WI38 (cell line): Measurements from ENCODE around the gene FAM83C.

ENCODE experiments used
- H3K4me3 ChIP-seq: 2 replicates; pipeline ENCODE4 v1.5.1; 2011; ENCODE audit warnings: low read depth, mild to moderate bottlenecking, control low read depth, low read length
- CTCF ChIP-seq: IDR thresholded peaks from 2 replicates; pipeline ENCODE4 v1.5.1; 2012; ENCODE audit warnings: low read depth, mild to moderate bottlenecking, control low read depth, low read length

Gene FAM83C

DNA sequence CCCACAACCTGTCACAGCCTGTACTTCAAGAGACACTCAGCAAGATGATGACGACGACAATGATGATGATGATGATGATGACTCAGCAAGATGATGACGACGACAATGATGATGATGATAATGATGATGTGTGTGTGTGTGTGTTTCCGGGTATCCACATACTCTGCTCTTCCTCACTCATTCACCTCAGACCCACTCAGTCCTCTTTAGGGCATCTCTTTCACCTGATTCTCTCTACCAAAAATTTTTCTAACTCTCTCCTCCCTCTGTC lies 6.5 kb downstream of the FAM83C start:
- no peak for TF ChIP-seq CTCF
- no peak overlapping the region for H3K4me3 ChIP-seq

- peak overlapping the region; percentile 94 for H3K4me3 ChIP-seq
- TF ChIP-seq CTCF = no peak
Measured at GRCh38 chr20:35284992-35285805, 7.0 kb downstream of the FAM83C start.

DNA sequence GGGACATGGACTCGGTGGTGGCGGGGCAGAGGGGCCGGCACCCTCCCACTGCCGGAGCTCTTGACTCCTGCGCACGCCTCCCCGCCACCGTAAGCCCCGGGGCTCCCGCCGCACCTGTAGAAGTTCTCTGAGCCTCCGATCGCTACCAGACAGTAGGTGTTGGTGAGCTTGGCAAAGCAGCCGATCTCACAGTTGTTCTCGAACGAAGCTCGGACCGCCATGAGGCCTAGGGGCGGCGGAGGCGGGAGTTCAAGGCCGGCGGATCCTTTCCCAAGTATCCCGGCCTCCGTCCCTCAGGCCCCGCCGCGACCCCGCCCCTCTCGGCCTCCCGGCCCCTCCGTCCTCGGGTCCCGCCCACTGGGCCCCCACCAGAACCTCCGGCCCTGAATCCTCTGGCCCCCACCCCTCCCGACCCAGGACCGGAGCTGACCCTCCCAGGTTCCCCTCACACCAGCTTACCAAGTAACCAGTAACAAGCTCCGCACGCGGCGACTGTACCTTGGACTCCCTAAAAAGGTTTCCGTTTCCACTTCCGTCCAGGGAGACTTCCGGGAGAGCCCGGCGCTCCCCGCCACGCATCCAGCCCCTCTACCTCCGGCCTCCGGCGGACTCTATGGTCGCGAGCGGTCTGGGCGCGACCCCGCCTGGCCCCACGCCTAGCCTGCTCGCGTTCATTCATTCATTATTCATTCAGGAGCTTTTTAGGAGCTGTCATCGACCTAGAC lies 7.8 kb downstream of the FAM83C start, which contains the start of gene EIF6:
Gene EIF6, minus strand, starts transcription at position 506 of the 725 bp plus-strand sequence. Its CDS starts 285 bp downstream, at position 221.
- H3K4me3 ChIP-seq = peak within 1 kb of the TSS; percentile 94
- TF ChIP-seq CTCF = no peak

- TF ChIP-seq CTCF = no peak
- peak overlapping the region; percentile 94 for H3K4me3 ChIP-seq
Measured at GRCh38 chr20:35283441-35284266, 8.6 kb downstream of the FAM83C start.

- TF ChIP-seq CTCF = no peak
Measured at GRCh38 chr20:35281506-35282101, 10.6 kb downstream of the FAM83C start.

DNA sequence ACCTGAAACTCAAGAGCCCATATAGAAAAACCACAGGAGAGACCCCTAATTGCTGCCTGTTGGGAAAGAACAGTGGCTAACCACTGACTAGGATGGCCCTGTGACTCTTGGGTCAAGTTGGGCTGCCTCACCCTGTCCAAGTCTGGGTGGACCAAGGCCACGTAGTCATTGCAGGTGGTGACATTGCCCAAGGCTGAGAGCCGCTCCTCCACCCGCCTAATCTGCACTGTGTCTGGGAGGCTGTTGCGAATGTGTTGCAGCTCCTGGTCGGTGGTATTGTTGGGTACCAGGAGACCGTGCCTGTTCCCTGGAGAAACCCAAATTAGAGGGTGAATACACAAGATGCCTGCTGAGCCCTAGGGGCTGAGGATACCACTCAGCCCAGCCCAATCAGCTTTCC lies 11.7 kb downstream of the FAM83C start:
- no peak for TF ChIP-seq CTCF

More at GRCh38 chr20:35281506-35282101, 10.6 kb downstream of the FAM83C start:
- no peak overlapping the region for H3K4me3 ChIP-seq

More for the DNA sequence above, 11.7 kb downstream of the FAM83C start:
- no peak overlapping the region for H3K4me3 ChIP-seq
